Inflammatory macrophage (primary cell): Measurements from ENCODE around the gene ATP9B.

Experiments used
- DNase-seq, 2 donors: peaks; one replicate each; pipeline ENCODE4 v3.0.0-alpha.2; 2020 to 2022
- total RNA-seq, 18 experiments: gene quantifications; one replicate each; lab custom pipeline; 2026; ENCODE audit warnings: mixed read lengths in 6 of 18, inconsistent platforms in 2 of 18; lab: John Stamatoyannopoulos, UW

The ATP9B gene, protein sequence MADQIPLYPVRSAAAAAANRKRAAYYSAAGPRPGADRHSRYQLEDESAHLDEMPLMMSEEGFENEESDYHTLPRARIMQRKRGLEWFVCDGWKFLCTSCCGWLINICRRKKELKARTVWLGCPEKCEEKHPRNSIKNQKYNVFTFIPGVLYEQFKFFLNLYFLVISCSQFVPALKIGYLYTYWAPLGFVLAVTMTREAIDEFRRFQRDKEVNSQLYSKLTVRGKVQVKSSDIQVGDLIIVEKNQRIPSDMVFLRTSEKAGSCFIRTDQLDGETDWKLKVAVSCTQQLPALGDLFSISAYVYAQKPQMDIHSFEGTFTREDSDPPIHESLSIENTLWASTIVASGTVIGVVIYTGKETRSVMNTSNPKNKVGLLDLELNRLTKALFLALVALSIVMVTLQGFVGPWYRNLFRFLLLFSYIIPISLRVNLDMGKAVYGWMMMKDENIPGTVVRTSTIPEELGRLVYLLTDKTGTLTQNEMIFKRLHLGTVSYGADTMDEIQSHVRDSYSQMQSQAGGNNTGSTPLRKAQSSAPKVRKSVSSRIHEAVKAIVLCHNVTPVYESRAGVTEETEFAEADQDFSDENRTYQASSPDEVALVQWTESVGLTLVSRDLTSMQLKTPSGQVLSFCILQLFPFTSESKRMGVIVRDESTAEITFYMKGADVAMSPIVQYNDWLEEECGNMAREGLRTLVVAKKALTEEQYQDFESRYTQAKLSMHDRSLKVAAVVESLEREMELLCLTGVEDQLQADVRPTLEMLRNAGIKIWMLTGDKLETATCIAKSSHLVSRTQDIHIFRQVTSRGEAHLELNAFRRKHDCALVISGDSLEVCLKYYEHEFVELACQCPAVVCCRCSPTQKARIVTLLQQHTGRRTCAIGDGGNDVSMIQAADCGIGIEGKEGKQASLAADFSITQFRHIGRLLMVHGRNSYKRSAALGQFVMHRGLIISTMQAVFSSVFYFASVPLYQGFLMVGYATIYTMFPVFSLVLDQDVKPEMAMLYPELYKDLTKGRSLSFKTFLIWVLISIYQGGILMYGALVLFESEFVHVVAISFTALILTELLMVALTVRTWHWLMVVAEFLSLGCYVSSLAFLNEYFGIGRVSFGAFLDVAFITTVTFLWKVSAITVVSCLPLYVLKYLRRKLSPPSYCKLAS
- total RNA-seq: 105 to 251 (median 180) reads per million in 18 experiments

DNA sequence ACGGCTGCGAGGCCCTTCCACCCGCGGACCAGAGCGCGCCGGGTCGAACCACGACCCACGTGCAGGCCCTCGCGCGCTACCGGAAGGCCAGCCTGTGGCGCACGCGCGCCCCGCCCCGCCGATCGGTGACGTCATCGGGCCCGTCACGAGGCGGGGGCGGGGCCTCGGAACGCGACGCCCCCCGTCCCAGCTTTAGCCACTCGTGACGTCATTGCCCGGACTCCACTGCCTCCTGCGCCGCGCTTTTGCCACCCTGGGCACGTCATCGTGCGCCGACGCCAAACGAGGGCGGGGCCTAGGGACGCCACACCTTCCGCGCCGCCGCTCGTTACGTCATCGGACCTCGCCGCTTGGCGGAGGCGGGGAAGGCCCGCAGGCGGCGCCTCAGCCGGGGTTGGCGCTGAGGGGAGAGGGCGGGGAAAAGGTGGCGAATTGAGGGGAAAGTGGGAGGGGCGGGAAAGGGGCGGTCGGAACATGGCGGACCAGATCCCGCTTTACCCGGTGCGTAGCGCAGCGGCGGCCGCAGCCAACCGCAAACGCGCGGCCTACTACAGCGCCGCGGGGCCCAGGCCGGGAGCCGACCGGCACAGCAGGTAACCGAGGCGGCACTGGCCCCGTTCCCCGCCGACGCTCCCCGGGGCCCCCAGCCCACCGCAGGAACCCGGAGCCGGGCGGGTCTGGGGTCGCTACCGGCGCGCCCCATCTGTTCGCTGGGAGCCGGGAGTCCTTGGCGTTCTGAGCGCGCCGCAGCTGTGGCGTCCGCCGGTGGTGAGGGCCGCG is at the start of gene ATP9B:
ATP9B (plus strand) TSS at position 458 of the 780 bp plus-strand sequence; CDS start at position 475, 17 bp downstream.
- DNase-seq: peak; percentile 99

- DNase-seq: no peak
Observed at GRCh38 chr18:79019881-79020280, 49.3 kb upstream of the ATP9B start.

GRCh38 chr18:79022603-79023002 is 46.6 kb upstream of the ATP9B start:
- no peak for DNase-seq

- DNase-seq: no peak
Observed at GRCh38 chr18:79026491-79026890, 42.7 kb upstream of the ATP9B start.

GRCh38 chr18:79030680-79031079 is 38.5 kb upstream of the ATP9B start:
- DNase-seq: no peak

DNA sequence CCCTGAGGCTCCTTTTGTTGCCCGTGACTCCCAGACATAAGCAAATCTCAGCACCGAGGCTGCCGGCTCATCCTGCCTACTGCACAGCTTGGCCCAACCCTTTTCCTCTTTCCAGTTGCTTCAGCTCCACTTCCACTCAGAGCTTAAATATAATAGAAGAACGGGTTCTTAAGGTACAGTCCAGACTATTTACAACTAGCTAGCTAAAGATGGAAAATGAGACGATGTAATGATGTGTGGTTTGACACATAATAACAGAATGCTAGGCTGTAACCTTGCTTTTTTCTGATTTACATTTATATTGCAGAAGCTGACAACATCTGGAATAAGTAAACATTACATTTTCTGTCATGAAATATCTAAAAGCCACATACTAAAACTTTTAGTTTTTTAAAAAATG is 26.9 kb upstream of the ATP9B start:
- DNase-seq: no peak

DNA sequence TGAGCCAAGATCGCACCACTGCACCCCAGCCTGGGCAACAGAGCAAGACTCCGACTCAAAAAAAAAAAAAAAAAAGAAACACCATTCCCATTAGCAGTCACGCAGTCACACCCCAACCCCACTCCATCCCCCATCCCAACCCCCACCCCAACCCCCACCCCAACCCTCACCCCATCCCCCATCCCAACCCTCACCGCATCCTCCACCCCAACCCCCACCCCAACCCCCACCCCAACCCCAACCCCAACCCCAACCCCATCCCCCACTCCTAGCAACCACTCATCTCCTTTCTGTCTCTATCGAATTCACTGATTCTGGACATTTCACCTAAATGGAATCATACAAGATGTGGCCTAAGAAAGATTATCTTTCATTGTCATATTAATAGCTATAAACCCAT is 25.9 kb upstream of the ATP9B start:
- no peak for DNase-seq

DNA sequence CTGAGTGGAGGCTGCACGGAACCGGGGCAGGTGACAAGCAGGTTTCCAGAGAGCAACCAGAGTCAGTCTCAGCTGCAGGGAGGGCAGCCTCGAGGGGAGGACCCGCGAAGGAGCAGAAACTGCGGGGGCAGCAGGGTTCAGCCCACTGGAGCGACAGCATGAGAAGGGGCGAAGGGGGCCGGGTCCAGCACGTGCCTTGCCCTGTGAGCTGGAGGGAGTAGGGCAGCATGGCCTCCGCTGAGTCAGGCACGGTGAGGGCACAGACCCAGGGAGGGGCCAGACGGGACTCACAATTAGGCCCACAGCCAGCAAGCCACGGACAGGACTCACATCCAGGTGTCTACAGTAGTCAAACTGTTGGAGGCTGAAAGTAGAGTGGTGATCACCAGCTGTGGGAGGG is 22.7 kb upstream of the ATP9B start:
- DNase-seq: no peak

DNA sequence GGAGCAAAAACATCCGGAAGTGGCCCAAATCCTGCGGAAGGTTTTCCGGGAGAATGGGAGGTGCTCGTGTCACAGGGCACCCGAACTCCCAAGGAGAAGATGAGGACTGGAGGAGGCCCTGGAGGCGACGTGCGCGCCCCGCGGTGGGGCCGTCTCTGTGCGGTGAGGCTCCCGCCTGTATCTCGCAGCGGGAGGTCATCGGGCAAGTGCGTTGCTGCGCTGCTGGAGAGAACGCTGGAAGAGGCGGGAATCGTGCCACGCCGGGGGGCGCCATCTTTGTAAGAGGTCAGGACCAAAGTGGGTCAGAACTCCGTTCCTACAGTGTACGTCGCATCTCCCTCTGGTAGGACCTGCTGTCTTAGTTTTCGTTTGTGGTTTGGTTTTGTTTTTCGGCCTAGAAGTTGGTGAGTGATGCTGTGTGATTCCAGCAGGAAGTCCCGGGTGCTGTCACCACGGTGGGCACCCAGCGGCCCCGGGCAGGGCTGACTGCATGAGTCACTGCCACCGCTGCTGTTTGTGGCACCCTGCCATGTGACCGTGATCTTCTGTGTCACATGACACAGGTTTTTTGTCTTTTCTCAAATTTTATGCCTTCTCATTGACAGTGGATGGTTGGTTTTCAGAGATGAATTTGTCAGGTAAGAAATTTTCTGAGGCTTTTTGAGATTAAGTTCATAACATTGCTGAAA is 21.5 kb upstream of the ATP9B start:
- no peak for DNase-seq

- no peak for DNase-seq
Observed at GRCh38 chr18:79048245-79048632, 21.0 kb upstream of the ATP9B start.

GRCh38 chr18:79049506-79049905 is 19.7 kb upstream of the ATP9B start:
- DNase-seq: no peak

- DNase-seq: no peak
Observed at GRCh38 chr18:79050005-79050404, 19.2 kb upstream of the ATP9B start.

- no peak for DNase-seq
Observed at GRCh38 chr18:79056827-79057367, 12.3 kb upstream of the ATP9B start.

DNA sequence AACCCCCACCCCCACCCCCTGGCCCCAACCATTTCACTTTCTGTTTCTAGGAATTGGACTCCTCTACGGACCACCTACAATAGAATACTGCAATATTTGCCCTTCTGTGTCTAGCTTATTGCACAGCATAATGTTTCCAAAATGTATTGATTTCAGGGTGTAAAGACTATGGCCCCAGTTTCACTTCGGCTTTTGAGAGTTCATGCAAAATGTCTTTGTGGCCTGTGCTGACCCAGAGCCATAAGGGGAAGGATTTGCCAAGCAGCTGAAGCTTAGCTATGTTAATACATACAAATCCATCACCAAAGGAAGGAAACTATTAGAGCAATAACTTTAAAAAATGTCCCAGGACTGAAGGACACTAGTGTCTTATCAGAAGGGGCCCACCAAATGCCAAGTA is 11.2 kb upstream of the ATP9B start:
- peak in 1 of 2 donors; percentile 17 for DNase-seq

- no peak for DNase-seq
Observed at GRCh38 chr18:79062806-79063205, 6.4 kb upstream of the ATP9B start.

GRCh38 chr18:79064228-79064627 is 5.0 kb upstream of the ATP9B start:
- DNase-seq: no peak

DNA sequence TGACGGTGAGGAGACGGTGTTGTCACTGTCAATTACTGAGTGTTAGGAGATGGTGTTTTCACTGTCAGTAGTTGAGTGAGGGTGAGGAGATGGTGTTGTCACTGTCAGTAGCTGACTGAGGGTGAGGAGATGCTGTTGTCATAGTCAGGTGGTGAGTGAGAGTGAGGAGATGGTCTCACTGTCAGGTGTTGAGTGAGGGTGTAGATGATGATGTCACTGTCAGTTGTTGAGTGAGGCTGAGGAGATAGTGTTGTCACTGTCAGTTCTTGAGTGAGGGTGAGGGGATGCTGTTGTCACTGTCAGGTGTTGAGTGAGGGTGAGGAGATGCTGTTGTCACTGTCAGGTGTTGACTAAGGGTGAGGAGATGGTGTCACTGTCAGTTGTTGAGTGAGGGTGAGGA is 3.4 kb upstream of the ATP9B start:
- DNase-seq: no peak

GRCh38 chr18:79067611-79068010 is 1.6 kb upstream of the ATP9B start:
- no peak for DNase-seq

DNA sequence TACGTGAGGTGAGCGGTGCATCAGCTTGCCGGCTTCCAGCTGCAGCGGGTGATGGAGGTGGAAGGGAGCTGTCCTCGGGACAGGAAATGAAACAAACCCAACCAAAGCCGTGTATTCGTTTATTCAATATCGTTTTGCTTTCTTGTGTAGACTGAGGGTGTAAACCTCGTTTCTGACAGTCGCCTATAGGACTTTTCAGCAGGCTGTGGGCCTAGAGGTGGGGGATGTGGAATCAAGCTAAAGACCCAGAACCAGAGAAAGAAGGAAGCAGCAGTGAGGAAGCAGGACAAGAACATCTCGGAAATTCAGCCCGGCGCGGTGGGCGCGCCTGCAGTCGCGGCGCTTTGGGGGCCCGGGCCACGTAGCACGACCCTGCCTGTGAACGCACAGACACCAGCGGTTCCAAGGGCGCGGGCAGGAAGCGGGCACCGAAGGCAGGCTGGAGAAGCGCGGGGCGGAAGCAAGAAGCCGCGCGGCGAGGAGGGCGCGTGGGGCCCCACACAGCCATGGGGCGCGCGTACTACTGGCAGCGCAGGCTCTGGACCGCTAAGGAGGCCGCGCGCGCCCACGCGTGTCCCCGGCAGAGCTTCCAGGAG is 755 bp upstream of the ATP9B start:
- DNase-seq: peak in 1 of 2 donors; percentile 8

GRCh38 chr18:79069717-79070151 is 540 bp downstream of the ATP9B start:
- DNase-seq: peak; percentile 14 to 29

GRCh38 chr18:79070486-79070885 is 1.3 kb downstream of the ATP9B start:
- DNase-seq: peak in 1 of 2 donors; percentile 26
